NOMO-1 treated with dmso at 0.1 percent for 144 hours (cell line): ENCODE measurements around the gene HENMT1.
"Not testable (repeated sequence)": the region's sequence is repeated elsewhere in the genome, so short reads cannot be mapped to it uniquely, and the experiment has no call there.

ENCODE experiments used
- DNase-seq: peaks from one replicate; lab custom pipeline; 2025; ENCODE audit not compliant: unreplicated experiment; lab: John Stamatoyannopoulos, UW

HENMT1 gene

DNA sequence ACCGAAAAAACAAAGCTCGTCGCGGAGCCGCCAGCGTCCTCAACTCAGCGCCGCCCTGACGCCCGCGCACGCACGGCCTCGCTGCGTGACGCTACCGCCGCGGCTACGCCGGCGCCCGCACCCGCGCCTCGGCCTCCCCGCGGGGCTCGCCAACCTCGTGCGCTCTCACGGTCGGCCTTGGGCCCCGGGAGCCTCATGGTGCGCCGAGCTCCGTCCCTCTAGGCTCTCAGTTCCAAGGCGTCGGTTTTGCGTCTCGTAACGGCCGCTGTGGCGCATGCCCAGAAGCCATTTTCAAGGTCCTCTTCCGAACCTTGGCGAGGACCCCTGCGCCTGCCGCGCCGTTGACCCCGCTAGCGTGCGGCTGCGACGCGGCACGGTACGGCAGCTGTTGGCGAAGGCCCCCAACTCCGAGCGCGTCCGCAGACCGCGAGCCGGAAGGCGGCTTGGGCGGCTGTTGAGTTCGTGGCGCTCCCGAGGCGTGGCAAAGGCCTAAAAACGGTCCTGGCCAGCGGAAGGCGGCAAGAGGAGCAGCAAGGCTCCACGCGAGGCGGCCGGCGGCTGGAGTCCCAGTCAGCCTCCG lies at the start of gene HENMT1:
Gene HENMT1, minus strand, starts transcription at position 64 of the 580 bp plus-strand sequence. CDS start 1,209 bp downstream, outside the sequence.
- peak; percentile 43 for DNase-seq

DNA sequence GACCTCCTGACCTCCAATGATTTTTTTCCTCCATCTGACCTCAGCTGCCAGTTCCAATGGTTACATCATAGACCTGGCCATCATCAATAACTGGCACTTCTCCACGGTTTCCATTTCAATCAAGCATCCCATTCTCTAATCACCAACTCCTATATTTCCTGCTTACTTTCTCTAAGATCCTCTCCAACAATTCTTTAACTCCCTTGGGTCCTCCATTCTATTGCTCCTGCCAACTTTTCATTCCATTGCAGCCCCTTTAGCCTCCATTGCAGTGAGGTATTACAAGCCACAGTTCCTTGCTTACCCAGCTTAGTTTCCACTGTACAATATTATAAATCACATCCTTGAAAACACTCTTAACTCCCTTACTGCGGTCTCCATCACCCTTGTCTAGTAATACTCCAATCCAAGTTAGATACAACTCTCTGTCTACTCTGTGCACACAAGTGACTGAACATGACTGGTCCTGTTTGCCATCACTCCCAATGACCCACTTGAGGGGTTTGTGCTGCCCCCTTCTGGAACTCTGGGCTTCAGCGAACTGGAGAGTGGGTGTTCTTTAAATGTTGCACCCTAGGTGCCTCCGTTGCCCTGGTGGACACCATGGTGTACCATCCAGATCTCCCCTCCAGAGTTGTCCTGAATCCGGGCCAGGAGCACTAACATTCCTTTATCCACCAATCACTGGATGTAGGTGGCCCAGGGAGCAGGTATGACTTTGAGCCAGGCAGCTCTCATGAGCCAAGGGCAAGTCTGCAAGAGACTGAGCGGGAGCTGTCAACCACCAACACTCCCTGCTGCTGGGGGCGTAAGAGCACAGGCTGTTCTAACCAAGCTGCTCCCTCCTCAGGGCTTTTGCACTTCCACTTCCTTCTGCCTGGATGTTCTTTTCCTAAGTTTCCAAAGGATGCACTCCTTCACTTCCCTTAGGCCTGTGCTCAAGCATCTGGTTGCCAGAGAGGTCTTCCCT lies 48.1 kb upstream of the HENMT1 start:
- DNase-seq = no peak

- DNase-seq = no peak
Measured at GRCh38 chr1:108706643-108707042, 45.8 kb upstream of the HENMT1 start.

GRCh38 chr1:108704496-108704895 lies 43.6 kb upstream of the HENMT1 start:
- DNase-seq = no peak

DNA sequence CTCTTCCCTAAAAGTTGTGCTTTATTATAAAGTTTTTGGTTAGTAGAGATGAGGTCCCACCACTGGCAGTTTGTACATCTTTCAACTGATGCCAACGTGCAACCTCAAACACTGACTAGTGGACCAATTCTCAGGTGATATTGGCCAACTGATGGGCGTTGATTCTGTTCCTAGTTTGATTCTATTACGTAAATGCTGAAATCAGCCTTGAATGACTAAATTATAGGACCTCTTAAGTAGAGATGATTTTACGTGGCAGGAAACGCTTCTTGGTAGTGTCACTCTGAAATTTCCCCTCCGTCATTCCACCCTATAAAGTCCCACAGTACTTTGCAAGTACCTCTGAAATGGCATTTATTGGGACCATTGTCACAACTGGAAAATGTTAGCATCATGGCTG lies 43.0 kb upstream of the HENMT1 start:
- no peak for DNase-seq

- DNase-seq = not testable (repeated sequence)
Measured at GRCh38 chr1:108702109-108702508, 41.2 kb upstream of the HENMT1 start.

DNA sequence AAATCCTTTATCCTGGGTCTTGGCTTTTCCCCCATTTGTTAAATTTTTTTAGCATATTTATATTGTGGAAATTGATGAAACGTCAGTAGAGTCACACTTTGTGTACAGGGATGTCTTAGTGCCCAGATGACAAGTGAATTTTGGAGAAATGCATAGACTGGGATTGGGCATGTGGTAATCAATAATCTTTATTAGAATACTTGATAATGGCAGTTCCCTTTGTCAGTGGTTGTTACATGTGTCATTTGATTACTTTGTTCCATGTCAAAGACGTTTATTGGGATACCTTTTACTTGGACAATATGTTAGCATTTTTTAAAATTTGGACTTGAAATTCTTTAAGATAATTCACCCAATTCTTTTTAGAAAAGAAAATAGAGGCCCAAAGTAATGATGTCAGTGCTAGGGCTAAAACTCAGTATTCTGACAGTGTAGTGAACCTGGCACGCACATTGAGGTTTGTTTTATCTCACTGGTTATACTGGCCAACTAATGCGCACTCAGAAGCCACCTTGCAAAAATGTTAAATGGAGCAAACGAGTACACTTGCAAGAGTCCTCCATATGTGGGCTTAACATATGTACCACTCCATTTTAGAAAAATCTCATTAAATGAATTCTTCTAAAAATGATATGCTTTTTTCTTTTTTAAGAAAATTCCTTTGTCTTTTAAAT lies 40.4 kb upstream of the HENMT1 start:
- DNase-seq = no peak

DNA sequence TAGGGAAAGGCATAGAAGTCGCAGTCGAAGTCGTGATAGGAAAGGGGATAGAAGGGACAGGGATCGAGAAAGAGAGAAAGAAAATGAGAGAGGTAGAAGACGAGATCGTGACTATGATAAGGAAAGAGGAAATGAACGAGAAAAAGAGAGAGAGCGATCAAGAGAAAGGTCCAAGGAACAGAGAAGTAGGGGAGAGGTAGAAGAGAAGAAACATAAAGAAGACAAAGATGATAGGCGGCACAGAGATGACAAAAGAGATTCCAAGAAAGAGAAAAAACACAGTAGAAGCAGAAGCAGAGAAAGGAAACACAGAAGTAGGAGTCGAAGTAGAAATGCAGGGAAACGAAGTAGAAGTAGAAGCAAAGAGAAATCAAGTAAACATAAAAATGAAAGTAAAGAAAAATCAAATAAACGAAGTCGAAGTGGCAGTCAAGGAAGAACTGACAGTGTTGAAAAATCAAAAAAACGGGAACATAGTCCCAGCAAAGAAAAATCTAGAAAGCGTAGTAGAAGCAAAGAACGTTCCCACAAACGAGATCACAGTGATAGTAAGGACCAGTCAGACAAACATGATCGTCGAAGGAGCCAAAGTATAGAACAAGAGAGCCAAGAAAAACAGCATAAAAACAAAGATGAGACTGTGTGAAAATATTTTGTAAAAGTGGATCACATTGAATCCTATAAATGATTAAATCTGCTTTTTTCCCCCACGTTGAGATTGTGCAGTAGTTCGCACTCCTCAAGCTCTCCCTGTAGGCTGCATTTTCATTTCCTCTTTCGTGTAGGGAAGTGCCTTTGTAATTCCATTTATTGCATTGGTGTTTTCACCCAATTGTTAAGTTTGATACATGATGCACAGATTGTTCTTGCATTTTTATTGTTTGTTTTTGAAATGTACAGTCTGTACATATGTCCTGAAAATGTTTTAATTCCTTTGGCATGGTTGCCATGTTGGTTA lies 38.8 kb upstream of the HENMT1 start:
- peak; percentile 48 for DNase-seq

DNA sequence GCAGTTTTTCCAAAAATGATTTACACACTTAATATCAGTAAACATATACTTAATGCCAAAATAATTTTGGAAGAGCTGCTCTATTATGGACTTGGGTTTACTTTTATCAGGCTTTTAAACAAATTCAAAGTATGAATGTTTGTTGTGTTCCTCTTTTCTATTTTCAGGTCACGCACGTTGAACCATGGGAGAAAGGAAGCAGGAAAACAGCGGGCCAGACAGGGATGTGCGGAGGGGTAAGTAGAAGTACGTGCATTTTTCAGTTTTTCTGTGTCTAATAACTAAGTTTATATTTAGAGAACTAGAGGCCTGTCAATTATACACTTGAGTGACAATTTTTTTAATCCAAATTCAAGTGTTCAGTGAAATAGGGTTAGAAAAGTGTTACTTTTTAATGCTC lies 34.6 kb upstream of the HENMT1 start:
- DNase-seq = no peak

DNA sequence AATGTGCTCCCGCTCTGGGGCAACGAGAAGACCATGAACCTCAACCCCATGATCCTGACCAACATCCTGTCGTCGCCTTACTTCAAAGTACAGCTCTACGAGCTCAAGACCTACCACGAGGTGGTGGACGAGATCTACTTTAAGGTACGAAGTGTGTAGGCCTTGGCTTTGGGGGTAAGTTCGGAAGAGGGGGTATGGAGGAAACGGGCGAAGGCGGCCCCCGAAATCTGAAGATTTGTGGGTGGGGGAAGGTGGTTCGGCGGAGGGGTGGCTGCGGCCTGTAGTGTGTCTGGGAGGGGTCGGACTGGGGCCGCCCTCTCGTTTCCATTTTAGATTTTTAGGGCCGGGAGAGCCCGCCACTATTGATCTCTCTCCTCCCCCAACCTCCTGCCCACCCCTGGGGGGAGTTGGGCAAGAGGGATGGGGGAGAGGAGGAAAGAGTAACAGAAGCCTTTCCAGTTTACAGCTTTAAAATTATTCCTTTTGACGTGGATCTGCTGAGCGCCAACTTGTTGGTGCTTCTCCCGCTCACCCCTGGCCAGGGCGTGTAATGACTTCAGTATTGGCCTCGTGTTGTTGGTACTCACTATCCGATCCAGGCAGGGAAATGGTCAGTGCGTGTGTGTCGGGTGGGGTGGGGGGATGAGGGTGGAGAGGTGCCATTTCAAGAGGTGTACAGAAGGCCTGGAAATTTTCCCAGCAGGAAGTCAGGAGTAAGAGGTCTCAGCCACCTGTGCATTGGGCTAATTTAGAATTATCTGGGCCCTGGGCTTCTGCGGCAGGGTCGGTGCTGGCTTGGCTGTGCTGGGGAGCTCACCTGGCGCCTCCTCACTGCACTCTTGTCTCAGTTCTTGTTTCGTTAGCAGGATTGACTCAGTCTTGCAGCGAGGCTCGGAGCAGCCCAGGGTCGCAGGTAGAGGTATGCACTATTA lies 32.1 kb upstream of the HENMT1 start:
- DNase-seq = peak; percentile 67

GRCh38 chr1:108691942-108692723 lies 31.2 kb upstream of the HENMT1 start, which contains the start of gene PRPF38B:
TSS of gene PRPF38B (plus strand) at chr1:108692310. CDS start at chr1:108692592, 282 bp downstream.
- peak; percentile 92 for DNase-seq

DNA sequence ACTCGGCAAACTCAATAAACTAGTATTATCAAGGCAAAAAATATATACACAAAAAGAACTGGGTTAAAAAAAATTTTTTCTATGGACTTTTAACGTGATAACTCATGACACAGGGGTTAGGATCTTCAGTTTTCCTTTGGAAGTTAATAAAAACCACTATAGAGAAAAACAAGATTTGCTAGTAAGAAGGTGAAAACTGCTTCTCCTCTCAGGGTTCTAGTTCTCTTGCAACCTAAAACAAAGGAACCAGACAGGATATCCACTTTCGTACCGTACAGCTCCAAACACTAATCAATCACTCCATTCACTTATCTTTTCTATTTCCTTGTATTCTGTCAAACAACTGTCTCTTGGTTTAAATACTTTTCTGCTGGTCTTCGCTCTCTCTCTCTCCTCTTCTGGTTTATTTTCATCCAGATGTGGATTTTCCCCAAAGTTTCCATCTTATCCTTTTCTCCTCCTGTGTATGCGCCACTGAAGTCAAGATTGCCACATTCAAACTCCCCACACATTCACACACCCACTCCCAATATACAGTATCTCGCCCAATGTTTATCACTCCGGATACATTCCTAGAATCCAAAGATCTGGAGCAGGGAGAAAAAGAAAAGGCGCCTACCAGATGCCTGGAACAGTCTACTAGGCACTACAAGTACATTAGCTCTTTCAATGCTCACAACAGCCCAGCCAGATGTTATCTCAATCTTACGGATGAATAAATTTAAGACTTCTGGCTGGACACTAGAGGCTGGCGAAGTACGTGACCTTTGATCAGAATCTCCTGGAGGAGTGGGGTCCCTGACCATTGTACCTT lies 30.4 kb upstream of the HENMT1 start:
- DNase-seq = no peak

DNA sequence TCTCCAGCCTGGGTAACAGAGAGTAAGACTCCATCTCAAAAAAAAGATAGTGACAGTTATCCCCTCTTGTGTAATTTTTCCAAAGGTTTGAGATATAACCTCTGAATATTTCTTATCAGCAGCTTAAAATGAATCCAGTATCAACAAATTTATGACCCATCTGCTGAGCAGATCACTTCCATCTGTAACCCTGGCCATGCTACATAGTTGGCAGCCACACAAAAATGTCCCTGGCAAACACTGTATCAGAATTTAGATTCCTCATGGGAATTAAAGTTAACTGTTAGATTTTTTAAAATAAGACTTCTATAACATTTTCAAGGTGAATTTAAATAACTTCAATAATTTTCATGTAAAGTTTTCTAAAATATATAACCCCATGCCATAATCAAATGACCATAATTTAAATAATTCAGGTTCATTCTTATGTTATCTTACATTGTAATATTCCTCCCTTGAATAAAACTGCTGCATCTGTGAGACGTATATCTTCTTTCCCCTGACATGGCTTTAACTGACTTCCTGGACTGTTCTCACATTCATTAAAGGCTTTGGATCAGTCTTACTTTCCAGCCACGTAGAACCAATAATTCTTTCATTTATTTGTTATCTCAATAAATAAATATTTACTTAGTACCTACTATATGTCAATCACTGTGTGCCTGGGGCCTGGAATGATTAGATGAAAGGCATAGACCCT lies 25.9 kb upstream of the HENMT1 start:
- no peak for DNase-seq

DNA sequence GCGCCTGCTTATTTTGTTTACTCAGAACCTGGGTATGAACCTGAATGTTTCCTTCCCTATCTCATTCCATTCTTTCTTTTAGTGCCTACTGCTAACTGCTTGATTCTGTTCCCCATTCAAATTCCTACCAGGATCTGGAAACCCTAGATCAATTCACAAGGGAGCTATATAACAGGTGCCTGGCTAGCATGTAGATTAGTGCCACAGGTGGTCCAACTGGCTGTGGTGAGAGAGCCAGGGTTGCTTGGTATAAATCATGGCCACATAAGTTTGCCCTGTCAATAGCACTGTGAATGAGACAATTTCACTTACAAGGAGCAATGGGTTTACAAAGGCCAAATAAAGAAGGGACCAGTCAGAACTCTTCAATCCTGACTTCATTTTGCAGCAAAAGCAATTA lies 24.6 kb upstream of the HENMT1 start:
- DNase-seq = no peak

DNA sequence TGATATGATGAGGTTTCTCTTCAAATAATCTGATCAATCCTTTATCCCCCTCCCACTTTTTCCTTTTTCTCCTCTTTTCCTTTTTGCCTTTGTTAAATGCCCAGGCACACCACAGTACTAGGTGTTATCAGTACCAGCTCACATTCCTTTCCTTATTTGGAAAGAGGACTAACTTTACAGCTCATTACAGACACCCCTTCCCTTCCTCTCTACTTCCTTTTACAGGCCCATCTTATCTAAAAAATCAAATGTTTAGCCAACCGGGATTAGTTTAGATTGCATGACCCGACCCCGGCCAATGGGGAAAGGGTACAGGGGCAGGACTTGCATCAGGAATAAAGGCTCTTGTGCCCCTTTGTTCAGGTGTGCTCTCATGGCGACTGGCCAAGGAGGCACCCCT lies 20.8 kb upstream of the HENMT1 start:
- not testable (repeated sequence) for DNase-seq

DNA sequence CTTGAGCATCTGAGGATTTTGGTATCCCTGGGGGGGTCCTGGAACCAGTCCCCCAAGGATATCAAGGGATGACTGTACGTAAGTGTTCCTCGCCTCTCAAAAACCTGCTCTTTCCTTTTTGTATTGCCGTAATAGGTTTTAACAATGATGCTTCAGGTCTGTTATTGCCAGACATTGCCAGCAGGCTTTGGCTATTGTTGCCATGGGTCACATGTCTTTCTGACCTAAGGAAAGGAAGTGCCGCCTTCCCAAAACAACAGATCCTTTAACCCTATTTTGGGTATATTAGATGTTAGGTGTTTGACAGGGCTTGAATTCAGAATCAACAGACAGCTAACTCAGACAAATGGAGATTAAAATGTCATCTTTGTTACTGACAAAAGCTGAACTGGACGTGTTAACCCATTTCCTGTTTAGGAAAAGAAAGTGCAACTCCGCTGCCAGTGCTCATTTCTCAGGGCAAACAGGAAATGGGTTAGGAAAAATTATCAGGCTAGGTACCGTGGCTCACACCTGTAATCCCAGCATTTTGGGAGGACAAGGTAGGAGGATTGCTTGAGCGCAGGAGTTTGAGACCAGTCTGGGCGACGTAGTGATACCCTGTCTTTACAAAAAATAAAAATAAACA lies 18.8 kb upstream of the HENMT1 start:
- DNase-seq = no peak

GRCh38 chr1:108678706-108679105 lies 17.8 kb upstream of the HENMT1 start:
- DNase-seq = no peak
